ENCODE results near the gene BMPR1A.

BMPR1A gene

GRCh38 chr10:86981716-86982115 is 225.3 kb downstream of the BMPR1A start:
- TF ChIP-seq GATA1 (IDR thresholded peaks at IDR 0.05; ENCODE audit: low read depth, low read length) = no peak
- no peak for TF ChIP-seq POLR2A (IDR thresholded peaks at IDR 0.05; ENCODE audit: low read length)

More at GRCh38 chr10:86981716-86982115, 225.3 kb downstream of the BMPR1A start:
- DNase-seq = no peak
